ENCODE measurements around the gene SFT2D3.

SFT2D3 gene

GRCh38 chr2:127683056-127683455, 18.2 kb upstream of the SFT2D3 start:
- DNase-seq, result no peak

DNA sequence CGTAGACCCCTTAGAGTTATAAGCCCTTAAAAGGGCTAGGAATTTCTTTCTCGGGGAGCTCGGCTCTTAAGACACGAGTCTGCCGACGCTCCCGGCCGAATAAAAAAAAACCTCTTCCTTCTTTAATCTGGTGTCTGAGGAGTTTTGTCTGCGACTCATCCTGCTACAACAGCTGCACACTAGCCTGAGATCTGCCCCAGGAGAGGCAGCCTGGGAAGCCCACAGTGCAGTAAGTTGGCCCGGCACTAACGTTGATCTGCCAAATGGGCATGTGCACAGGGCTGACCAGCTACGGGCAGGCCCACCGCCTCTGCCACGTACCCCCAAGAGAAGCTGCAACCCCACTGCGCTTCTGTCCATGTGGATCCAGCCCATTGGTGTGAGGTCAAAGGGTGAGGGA, 17.5 kb upstream of the SFT2D3 start:
- no peak for DNase-seq

DNA sequence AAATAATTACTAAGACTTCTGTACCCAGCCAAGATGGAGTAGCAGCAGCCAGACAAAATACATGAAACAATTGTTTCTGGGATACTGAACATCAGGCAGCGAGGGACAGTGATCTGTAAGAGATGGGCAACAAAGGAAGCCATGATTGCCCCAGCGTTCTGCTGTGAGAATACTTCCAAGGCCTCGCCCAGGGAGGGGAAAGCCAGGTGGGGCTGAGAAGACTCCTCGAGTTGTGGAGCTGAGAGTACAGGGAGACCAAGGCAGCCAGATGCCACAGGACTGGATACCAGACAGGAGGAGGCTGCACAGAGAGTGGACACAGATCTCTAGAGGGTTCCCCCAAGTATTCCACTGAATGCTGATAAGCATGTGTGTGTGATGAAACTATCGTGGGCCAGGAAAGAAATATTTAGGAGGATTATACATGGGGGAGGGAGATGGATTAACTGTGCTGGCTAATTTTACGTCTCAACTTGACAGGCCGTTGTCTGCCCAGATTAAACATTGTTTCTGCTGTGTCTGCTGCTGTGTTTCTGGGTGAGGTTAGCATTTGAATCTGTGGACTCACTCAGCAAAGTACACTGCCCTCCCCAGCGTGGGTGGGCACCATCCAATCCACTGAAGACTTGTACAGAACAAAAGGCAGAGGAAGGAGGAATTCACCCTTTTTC, 15.8 kb upstream of the SFT2D3 start:
- no peak for DNase-seq

GRCh38 chr2:127688405-127688804, 12.9 kb upstream of the SFT2D3 start:
- no peak for DNase-seq

DNA sequence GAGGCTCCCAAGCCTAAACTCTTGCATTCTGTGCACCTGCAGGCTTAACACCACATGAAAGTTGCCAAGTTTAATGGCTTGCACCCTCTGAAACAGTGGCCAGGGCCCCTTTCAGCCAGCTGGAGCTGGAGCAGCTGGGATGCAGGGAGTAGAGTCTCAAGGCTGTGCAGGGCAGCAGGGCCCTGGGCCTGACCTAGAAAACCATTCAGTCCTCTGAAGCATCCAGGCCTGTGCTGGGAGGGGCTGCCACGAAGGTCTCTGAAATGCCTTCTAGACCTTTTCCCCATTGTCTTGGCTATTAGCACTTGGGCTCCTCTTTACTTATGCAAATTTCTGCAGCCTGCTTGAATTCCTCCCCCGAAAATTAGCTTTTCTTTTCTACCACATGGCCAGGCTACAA, 10.6 kb upstream of the SFT2D3 start:
- no peak for DNase-seq

- no peak for DNase-seq
Measured at GRCh38 chr2:127694986-127695385, 6.3 kb upstream of the SFT2D3 start.

- no peak for DNase-seq
Measured at GRCh38 chr2:127695491-127696472, 5.5 kb upstream of the SFT2D3 start.

GRCh38 chr2:127697482-127698180, 3.7 kb upstream of the SFT2D3 start:
- DNase-seq, result no peak

DNA sequence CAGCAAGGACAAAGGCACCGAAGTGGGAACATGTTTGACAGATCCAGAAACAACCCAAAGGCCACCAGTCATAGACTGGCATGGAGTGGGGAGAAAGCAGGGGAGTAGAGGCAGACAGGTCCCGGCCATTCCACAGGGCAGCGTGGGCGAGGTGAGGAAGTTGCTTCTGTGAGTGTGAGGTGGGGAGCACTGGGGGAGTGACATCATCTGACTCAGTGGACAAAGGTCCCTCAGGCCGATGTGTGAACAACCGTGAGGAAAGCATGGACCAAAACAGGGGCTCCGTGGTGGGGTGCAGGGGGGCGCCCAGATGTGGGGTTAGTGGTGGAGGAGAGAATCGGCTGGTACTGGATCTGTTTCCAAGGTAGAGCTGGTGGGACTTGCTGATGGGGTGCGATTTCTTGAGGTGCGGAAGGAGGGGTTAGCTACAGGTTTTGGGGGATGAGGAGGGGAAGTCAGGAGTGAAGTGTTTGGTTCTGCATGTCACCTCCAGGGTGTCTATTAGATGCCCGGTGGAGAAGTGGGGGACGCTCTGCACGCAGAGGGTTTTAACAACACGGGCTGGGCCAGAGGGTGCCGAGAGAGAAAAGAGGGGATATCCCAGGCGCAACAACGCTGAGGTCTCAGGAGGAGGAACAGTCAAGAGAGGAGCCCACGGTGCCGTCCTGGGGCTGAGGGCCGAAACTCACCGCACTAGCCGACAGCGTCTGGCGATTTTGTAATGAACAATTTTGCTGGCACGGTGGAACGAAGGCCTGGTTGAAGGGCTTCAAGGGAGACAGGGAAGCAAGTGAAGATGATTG, 2.5 kb upstream of the SFT2D3 start:
- DNase-seq, result no peak

DNA sequence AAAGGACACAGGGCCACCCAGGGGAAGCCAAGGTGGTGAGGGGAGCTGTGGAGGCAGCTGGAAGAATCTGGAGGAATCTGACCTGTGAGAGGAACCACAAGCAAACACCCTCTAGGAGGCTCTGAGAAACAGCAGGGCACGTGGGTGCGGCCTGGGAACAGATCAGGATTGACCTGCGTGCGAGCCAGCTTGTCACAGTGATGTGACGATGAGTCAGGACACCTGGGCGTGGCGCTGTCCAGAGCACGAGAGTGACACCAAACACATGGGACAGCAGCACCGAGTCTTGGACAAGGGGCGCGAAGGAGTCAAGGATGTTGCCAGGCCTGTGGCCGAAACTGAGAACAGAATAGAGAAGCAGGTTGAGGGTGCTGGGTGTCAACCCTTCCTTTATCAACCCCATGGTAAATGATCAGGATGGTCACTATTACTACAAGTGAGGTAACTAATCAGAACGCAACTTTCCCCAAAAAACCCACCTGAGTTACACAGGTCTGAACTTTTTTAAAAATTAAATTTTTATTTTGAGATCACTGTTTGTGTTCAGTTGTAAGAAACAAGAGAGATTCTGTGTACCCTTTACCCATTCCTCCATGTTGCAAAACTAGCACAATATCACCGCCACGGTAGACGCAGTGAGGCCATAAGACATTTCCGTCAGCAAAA, 637 bp upstream of the SFT2D3 start:
- no peak for DNase-seq

DNA sequence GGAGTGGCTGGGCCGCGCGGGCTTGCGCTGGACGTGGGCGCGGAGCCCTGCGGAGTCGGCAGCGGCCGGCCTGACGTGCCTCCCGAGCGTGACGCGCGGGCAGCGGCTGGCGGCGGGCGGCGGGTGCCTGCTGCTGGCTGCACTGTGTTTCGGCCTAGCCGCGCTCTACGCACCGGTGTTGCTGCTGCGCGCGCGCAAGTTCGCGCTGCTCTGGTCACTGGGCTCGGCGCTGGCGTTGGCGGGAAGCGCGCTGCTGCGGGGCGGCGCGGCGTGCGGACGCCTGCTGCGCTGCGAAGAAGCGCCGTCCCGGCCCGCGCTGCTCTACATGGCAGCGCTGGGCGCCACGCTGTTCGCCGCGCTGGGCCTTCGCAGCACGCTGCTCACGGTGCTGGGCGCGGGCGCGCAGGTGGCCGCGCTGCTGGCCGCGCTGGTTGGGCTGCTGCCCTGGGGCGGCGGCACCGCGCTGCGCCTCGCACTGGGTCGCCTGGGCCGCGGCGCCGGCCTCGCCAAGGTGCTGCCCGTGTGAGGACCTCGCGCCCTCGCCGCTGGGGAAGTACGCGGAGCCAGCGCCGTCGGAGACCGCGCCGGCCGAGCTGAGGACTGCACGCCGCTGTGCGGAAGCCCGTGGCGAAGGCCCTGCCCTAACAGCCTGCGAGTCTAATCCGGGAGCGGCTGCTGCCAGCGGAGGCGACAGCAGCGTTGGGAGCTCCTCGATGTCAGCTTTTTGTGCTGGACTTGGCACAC, 526 bp downstream of the SFT2D3 start:
- peak; percentile 85 for DNase-seq

DNA sequence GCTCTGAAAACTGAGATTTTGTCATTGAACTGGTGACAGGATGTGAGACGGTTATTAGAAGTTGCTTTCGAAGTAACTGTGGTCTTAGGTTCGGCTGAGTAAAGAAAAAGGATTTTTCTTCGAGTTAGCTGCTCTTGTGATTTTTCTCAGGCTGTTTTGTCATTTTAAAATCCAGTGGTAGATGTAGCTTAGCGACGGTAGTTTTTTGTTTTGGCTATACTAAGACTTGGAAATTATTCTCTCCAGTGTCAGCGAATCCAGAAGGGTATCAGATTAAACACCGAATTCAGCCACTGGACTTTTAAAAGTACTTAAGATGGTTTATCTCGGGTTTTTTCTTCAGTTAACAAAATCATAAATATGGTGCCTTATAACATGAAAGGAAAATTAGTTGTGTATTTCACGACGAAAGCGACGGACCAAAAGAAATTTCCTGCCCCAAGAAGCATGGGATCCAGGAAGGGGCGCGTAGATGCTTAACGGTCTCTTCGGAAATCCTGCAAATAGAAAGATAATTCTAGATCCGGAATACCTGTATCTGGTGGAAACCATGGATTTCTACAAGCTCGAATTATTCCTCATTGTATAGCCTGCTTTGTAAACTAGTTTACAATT, 1.2 kb downstream of the SFT2D3 start:
- DNase-seq, result no peak

DNA sequence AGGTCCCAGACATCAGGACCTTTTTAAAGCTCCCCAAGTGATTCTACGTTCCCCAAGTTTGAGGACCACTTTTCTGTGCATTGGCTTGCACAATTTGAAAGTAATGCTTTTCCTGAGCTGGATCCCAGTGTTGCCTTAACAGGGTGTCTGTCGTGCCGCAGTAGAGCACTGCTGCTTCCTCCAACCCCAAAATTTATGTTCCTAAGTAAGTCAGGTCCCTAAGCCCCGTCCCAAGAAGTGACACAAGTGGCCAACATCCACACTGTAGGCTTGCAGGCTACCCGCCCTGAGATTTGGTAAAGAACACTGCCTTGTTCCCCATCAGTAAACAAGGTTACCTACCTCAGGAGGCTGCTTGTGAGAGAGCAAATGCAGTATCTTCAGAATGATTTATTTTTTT, 2.0 kb downstream of the SFT2D3 start:
- no peak for DNase-seq

- DNase-seq, result no peak
Measured at GRCh38 chr2:127704641-127705390, 3.5 kb downstream of the SFT2D3 start.

DNA sequence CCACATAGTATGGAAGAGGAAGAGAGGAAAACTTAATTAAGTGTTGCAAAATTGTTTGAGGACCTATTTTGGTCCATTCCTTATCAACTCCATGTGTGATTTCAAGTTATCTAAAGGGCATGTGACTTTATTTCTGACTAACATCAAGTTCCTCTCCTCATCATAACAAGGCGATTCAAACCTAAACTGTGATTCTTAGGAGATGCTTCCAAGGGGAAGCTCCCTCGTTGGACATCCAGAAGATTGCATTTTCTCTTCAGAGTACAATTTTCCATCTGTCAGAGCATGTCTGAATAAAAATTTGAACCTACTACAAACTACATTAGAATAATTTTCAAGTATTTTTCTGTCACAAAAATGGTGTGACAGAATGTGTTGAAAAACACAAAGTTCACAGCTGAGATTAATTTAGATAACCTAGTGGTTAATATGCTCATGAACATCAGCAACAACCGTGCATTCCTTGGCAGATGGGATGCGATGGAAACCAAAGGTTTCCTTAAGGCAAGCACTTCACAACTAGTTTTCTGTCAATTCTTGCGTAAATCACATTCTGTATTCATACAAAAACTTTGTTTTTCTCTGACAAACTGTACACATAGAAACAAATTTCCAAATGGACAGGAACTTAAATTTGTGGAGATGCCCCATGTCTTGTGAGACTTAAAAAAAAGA, 4.2 kb downstream of the SFT2D3 start:
- no peak for DNase-seq

DNA sequence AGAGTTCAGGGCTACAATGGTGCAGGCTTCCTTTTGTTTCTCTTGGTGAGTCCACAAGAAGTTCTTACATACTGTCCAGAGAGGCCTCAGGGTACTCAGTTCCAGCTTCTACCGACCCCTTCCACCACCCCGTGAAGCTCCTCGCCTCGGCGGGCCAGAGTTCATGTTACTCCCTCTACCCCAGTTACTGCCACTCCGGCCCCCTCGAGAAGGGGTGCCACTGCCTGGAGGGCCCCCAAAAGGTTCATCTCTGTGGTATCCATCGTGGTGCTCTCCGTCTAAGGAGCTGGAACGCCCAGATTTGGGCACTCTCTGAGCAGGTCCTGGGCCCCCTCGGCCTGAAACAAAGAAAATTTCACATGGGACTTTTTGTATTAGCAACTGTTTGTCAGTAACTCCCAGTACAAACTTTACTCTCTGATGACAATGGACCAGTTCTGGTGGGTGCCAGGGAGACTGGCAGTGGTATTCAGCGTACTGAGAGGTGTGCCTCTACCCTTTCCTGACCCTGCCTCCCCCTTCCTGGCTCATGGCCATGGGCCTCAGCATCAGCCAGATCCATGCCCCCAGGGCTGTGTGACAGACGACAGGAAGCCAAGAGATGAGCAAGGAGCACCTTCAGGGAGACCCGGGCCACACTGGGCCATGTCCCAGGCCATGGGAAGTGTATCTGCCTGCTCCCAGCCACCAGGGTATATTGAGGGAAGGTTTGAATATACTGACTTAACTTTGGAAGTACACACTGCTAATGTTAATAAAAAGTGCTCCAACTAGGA, 5.1 kb downstream of the SFT2D3 start:
- DNase-seq, result no peak

GRCh38 chr2:127707890-127708648, 6.8 kb downstream of the SFT2D3 start:
- no peak for DNase-seq

DNA sequence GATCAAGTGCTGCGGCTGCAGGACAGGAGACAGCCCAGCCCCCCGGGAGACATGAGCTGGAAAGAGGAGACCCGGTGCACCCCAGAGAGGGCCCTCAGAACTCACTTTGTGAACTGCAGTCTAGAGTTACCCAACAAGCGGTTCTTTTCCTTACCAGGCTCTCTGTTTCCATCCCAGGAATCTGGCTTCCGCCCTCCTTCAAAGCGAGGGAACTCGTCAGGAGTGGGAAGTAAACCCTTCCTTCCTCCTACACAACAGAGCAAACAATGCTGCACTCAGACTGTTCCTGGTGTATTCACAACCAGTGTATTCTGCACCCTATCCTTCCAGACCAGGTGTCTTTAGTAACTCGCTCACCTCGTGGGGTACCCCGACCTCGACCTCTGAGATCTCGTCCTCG, 8.0 kb downstream of the SFT2D3 start:
- no peak for DNase-seq
